Smooth muscle cell (in vitro differentiated cells): ENCODE results near the gene U2AF1L4. TPM values are rescaled to one million over a fixed set of nuclear protein-coding genes. Genes with fewer than 3 reads are reported as not detected.
A peak's percentile ranks its signal among the peaks of the same experiment; 100 is the strongest.

ENCODE experiments used
- DNase-seq: peaks from one replicate; lab custom pipeline; 2025; ENCODE audit not compliant: unreplicated experiment; lab: John Stamatoyannopoulos, UW
- H2AFZ ChIP-seq: fragments of 200-600 bp; sonication (generic); 2 replicates; pipeline ENCODE4 v1.6.0; 2016; ENCODE audit warnings: antibody characterized with exemption, low read depth, mild to moderate bottlenecking
- H3F3A ChIP-seq: fragments of 200-600 bp; sonication (generic); 2 replicates; pipeline ENCODE4 v1.6.0; 2017; ENCODE audit warnings: antibody characterized with exemption, low read depth
- H3K27ac ChIP-seq: fragments of 200-600 bp; sonication (generic); 2 replicates; pipeline ENCODE4 v1.5.1; 2016; ENCODE audit warnings: low read depth, mild to moderate bottlenecking
- H3K27me3 ChIP-seq: fragments of 200-600 bp; sonication (generic); 2 replicates; pipeline ENCODE4 v1.6.1; 2016; ENCODE audit warnings: low read depth, mild to moderate bottlenecking
- H3K36me3 ChIP-seq: fragments of 200-600 bp; sonication (generic); 2 replicates; pipeline ENCODE4 v1.5.1; 2016; ENCODE audit warnings: low read depth
- H3K4me1 ChIP-seq: fragments of 200-600 bp; sonication (generic); 2 replicates; pipeline ENCODE4 v1.5.1; 2016; ENCODE audit warnings: low read depth
- H3K4me2 ChIP-seq: fragments of 200-600 bp; sonication (generic); 2 replicates; pipeline ENCODE4 v1.6.0; 2016; ENCODE audit warnings: mild to moderate bottlenecking
- H3K4me3 ChIP-seq: fragments of 200-600 bp; sonication (generic); 2 replicates; pipeline ENCODE4 v1.5.1; 2016; ENCODE audit warnings: mild to moderate bottlenecking
- H3K79me2 ChIP-seq: fragments of 200-600 bp; sonication (generic); 2 replicates; pipeline ENCODE4 v1.6.0; 2016; ENCODE audit warnings: low read depth, mild to moderate bottlenecking
- H3K9ac ChIP-seq: fragments of 200-600 bp; sonication (generic); 2 replicates; pipeline ENCODE4 v1.6.0; 2016; ENCODE audit warnings: low read depth
- H3K9me3 ChIP-seq: fragments of 200-600 bp; sonication (generic); replicated peaks from 2 replicates; pipeline ENCODE4 v1.5.1; 2016; ENCODE audit warnings: low read depth
- H4K20me1 ChIP-seq: fragments of 200-600 bp; sonication (generic); 2 replicates; pipeline ENCODE4 v1.6.0; 2016; ENCODE audit warnings: low read depth
- CTCF ChIP-seq: fragments of 200-600 bp; sonication (generic); IDR thresholded peaks from 2 replicates; pipeline ENCODE4 v1.5.1; 2017; ENCODE audit warnings: borderline replicate concordance, mild to moderate bottlenecking, antibody characterized with exemption; ENCODE audit not compliant: insufficient read depth, poor library complexity, severe bottlenecking
- WGBS: methylation state at CpG from one replicate; pipeline ENCODE4 v1.1.7; 2016; ENCODE audit warnings: low lambda C conversion rate; 5-methylcytosine and 5-hydroxymethylcytosine counted together
- polyA plus RNA-seq: library from polyadenylated mRNA; unstranded; fragments of >200 nt; fragmentation: Nextera tagmentation; extraction: Ambion mirVana; gene quantifications from 2 replicates; pipeline ENCODE4 v1.2.1, GENCODE V29; 2016
- total RNA-seq: library from RNA; depleted of rRNA; stranded (reverse); fragments of >200 nt; gene quantifications from 2 replicates; pipeline ENCODE4 v1.2.3, GENCODE V29; 2014

The U2AF1L4 gene
- total and polyA plus RNA-seq, 2 experiments from 2014 or later = 14.6 to 29.3 TPM

DNA sequence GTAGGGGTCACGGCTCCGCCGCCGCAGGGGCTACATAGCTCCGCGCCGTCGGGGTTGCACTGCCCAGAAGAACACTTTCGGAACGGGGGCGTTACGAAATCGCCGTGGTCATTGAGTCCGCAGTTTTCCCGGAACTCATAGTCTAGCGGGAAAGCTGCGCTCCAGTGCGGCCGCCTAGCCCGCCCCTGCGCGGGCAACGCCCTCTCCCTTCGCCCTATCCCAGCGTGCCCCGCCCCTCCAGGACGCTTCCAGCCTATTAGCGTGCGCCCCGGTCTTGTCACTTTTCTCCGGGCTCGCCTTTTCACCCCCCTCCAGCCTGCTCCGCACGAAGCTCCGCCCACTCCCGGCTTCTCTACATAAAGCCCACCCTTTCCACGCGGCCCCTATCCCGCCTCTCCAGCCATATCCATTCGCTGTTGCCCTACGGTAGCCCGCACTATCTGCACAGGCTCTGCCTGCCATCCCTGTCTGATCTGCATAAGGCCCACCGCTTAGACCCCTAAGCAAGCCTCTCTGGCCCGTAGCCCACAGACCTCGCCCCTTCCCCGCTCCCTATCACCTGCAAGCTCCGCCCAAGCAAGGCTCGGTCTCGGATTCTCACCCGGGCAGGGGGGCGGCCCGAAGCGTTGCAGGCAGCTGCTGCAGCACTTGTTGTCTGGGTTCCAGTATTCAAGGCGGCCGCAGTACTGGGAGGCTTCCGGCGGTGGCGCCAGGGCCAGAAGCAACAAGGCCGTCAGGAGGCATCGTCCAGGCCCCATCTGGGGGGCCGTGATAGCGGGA lies 4.6 kb downstream of the U2AF1L4 start:
- Histone ChIP-seq H3K4me2 (peak overlapping the region; percentile 98), H3K36me3 (no peaks in the 10 kb centered on the region), H3K9me3 (no peaks in the 10 kb centered on the region), H4K20me1 (no peaks in the 10 kb centered on the region), H3K4me1 (peaks cover 5% of the 10 kb centered on the region), H3F3A (no peaks in the 10 kb centered on the region), H3K27ac (peak overlapping the region; percentile 35), H3K79me2 (no peaks in the 10 kb centered on the region), H2AFZ (no peak overlapping the region), H3K9ac (no peak overlapping the region), H3K27me3 (no peaks in the 10 kb centered on the region), H3K4me3 (peak overlapping the region; percentile 71)
- no peak for TF ChIP-seq CTCF
- under 1% methylated on average over 55 of the region's 63 CpGs for WGBS
- peak; percentile 93 for DNase-seq

DNA sequence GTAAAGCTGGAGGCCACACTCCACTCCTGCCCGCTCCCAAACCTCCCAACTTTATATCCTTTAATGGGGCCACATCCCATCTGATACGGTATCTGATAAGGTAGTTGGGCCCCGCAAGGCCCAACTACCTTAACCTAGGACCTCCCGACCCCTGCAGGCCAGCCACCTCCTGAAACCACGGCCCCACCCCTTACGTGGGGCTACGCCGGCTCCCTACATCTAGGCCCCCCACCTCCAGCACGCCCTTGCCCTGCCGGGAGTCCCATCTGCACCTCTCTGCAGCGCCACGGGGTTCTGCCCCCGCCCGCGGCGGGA lies 5.2 kb downstream of the U2AF1L4 start:
- H3F3A ChIP-seq = no peaks in the 10 kb centered on the region
- no peak overlapping the region for H3K9ac ChIP-seq
- no peak for DNase-seq
- H3K36me3 ChIP-seq = no peaks in the 10 kb centered on the region
- no peaks in the 10 kb centered on the region for H3K9me3 ChIP-seq
- H3K4me1 ChIP-seq = peaks cover 5% of the 10 kb centered on the region
- TF ChIP-seq CTCF = no peak
- H3K4me2 ChIP-seq = peak overlapping the region; percentile 95
- H2AFZ ChIP-seq = no peak overlapping the region
- peak overlapping the region; percentile 71 for H3K4me3 ChIP-seq
- peak overlapping the region; percentile 35 for H3K27ac ChIP-seq
- no peaks in the 10 kb centered on the region for H4K20me1 ChIP-seq
- WGBS = 7% methylated on average over 16 of the region's 16 CpGs
- H3K27me3 ChIP-seq = no peaks in the 10 kb centered on the region
- H3K79me2 ChIP-seq = no peaks in the 10 kb centered on the region

DNA sequence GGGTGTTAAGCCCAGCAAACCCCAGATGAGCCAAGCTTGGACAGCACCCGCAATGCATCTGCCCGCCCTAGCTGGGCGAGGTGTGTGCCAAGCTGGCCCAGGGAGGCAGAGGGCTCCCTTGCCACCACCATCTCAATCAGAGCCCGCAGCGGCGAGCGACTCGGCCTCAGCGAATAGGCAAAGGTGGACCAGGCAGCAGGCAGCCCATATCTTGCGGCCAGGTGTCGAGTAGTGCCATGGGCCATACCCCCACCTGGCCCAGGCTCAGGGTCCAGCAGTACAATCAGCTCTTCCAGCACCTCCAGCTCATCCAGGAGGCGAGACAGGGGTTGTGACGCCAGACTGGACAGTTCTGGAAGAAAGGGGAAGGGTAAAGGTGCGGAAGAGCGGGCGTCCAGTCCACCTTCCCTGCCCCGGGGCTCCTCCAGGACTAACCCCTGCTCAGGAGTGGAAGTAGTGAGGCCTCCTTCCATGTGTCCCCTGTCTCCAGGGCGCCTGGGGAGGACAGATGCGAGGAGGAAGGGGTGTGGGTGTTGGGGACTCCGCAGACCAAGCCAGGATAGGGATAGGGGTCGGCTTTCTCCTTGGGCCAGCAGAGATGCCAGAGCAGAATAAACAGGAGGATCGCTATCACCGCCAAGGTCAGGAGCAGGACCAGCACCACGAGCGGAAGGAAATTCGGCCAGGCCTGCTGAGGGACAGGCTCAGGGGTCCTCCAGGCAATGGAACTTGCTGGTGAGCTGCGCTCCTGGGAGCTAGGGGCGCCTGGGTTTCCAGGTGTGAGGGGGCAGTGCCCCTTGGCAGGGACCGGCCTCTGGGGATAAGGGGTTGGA lies 5.7 kb downstream of the U2AF1L4 start:
- no peak for TF ChIP-seq CTCF
- H2AFZ ChIP-seq = no peak overlapping the region
- H3K4me2 ChIP-seq = peak overlapping the region; percentile 95
- WGBS = 84% methylated on average over 29 of the region's 29 CpGs
- H3K79me2 ChIP-seq = no peaks in the 10 kb centered on the region
- no peaks in the 10 kb centered on the region for H3F3A ChIP-seq
- peak overlapping the region; percentile 71 for H3K4me3 ChIP-seq
- no peaks in the 10 kb centered on the region for H3K27me3 ChIP-seq
- H3K9me3 ChIP-seq = no peaks in the 10 kb centered on the region
- no peak for DNase-seq
- H3K27ac ChIP-seq = no peak overlapping the region
- H3K36me3 ChIP-seq = no peaks in the 10 kb centered on the region
- H4K20me1 ChIP-seq = no peaks in the 10 kb centered on the region
- no peak overlapping the region for H3K9ac ChIP-seq
- H3K4me1 ChIP-seq = peaks cover 5% of the 10 kb centered on the region
